H7 (cell line): ENCODE data around the gene CEACAM18. TPM values are rescaled to one million over a fixed set of nuclear protein-coding genes. Genes with fewer than 3 reads are reported as not detected.
A peak's percentile ranks its signal among the peaks of the same experiment; 100 is the strongest.
"Not testable (repeated sequence)": the region's sequence is repeated elsewhere in the genome, so short reads cannot be mapped to it uniquely, and the experiment has no call there.

Experiments
- DNase-seq: peaks from one replicate; pipeline ENCODE4 v3.0.0; 2012
- H3K27me3 ChIP-seq: 2 replicates; pipeline ENCODE4 v1.6.0; 2011; ENCODE audit warnings: mild to moderate bottlenecking, low read length; ENCODE audit not compliant: control insufficient read depth, insufficient read depth
- H3K36me3 ChIP-seq: replicated peaks from 2 replicates; pipeline ENCODE4 v1.5.1; 2011; ENCODE audit warnings: low read length; ENCODE audit not compliant: control insufficient read depth, insufficient read depth
- H3K4me3 ChIP-seq: 2 replicates; pipeline ENCODE4 v1.5.1; 2011; ENCODE audit warnings: low read depth, mild to moderate bottlenecking, control low read depth, low read length, moderate library complexity; ENCODE audit not compliant: insufficient read depth
- total RNA-seq: library from RNA; depleted of rRNA; stranded (reverse); fragments of >200 nt; shearing (Covaris generic); gene quantifications from 2 replicates; pipeline ENCODE4 v1.2.3, GENCODE V29; 2014; rRNA removed

CEACAM18 gene
- not detected in 2 replicates for total RNA-seq

- H3K36me3 ChIP-seq = no peaks in the 10 kb centered on the region
- DNase-seq = no peak
- H3K27me3 ChIP-seq = no peaks in the 10 kb centered on the region; the same call in 1 of the 2 replicates
- H3K4me3 ChIP-seq = no peak within 1 kb of the TSS
These were observed at the start of gene CEACAM18 for GRCh38 chr19:51478381-51479234. CEACAM18 (plus strand) TSS chr19:51478539.

- Histone ChIP-seq H3K27me3 (no peaks in the 10 kb centered on the region; the same call in 1 of the 2 replicates), H3K4me3 (no peak overlapping the region), H3K36me3 (no peaks in the 10 kb centered on the region)
- no peak for DNase-seq
These were observed 48.1 kb upstream of the CEACAM18 start for GRCh38 chr19:51430221-51430620.

- Histone ChIP-seq H3K27me3 (no peaks in the 10 kb centered on the region; the same call in 1 of the 2 replicates), H3K36me3 (no peaks in the 10 kb centered on the region), H3K4me3 (no peak overlapping the region)
- DNase-seq = no peak
These were observed 47.2 kb upstream of the CEACAM18 start for GRCh38 chr19:51431124-51431523.

- H3K4me3 ChIP-seq = no peak overlapping the region
- DNase-seq = no peak
- no peaks in the 10 kb centered on the region; the same call in 1 of the 2 replicates for H3K27me3 ChIP-seq
- no peaks in the 10 kb centered on the region for H3K36me3 ChIP-seq
These were observed 45.3 kb upstream of the CEACAM18 start for GRCh38 chr19:51433043-51433442.

- no peak overlapping the region for H3K4me3 ChIP-seq
- H3K27me3 ChIP-seq = no peaks in the 10 kb centered on the region; the same call in 1 of the 2 replicates
- H3K36me3 ChIP-seq = no peaks in the 10 kb centered on the region
- DNase-seq = no peak
These were observed 43.9 kb upstream of the CEACAM18 start for GRCh38 chr19:51434456-51434855.

GRCh38 chr19:51439021-51439465 lies 39.3 kb upstream of the CEACAM18 start:
- peak; percentile 65 for DNase-seq
- H3K27me3 ChIP-seq = no peaks in the 10 kb centered on the region; the same call in 1 of the 2 replicates

GRCh38 chr19:51440052-51440451 lies 38.3 kb upstream of the CEACAM18 start:
- no peaks in the 10 kb centered on the region for H3K36me3 ChIP-seq
- no peaks in the 10 kb centered on the region; the same call in 1 of the 2 replicates for H3K27me3 ChIP-seq
- H3K4me3 ChIP-seq = no peak overlapping the region

More at GRCh38 chr19:51439021-51439465, 39.3 kb upstream of the CEACAM18 start:
- no peaks in the 10 kb centered on the region for H3K36me3 ChIP-seq
- no peak overlapping the region for H3K4me3 ChIP-seq

GRCh38 chr19:51440846-51441409 lies 37.4 kb upstream of the CEACAM18 start:
- H3K27me3 ChIP-seq = no peaks in the 10 kb centered on the region; the same call in 1 of the 2 replicates

More at GRCh38 chr19:51440052-51440451, 38.3 kb upstream of the CEACAM18 start:
- no peak for DNase-seq

GRCh38 chr19:51441410-51442390 lies 36.6 kb upstream of the CEACAM18 start:
- no peak for DNase-seq
- H3K4me3 ChIP-seq = no peak overlapping the region
- no peaks in the 10 kb centered on the region; the same call in 1 of the 2 replicates for H3K27me3 ChIP-seq
- no peaks in the 10 kb centered on the region for H3K36me3 ChIP-seq

More at GRCh38 chr19:51440846-51441409, 37.4 kb upstream of the CEACAM18 start:
- DNase-seq = no peak
- Histone ChIP-seq H3K4me3 (no peak overlapping the region), H3K36me3 (no peaks in the 10 kb centered on the region)

GRCh38 chr19:51447510-51447909 lies 30.8 kb upstream of the CEACAM18 start:
- not testable (repeated sequence) for DNase-seq, H3K4me3 ChIP-seq, H3K27me3 ChIP-seq, H3K36me3 ChIP-seq

GRCh38 chr19:51448011-51448410 lies 30.3 kb upstream of the CEACAM18 start:
- no peak for DNase-seq
- H3K36me3 ChIP-seq = no peaks in the 10 kb centered on the region
- H3K27me3 ChIP-seq = no peaks in the 10 kb centered on the region
- H3K4me3 ChIP-seq = no peak overlapping the region

GRCh38 chr19:51448411-51449016 lies 29.8 kb upstream of the CEACAM18 start:
- DNase-seq = no peak
- Histone ChIP-seq H3K27me3 (no peaks in the 10 kb centered on the region), H3K4me3 (no peak overlapping the region), H3K36me3 (no peaks in the 10 kb centered on the region)

- no peaks in the 10 kb centered on the region for H3K36me3 ChIP-seq
- no peak for DNase-seq
- no peak overlapping the region for H3K4me3 ChIP-seq
- H3K27me3 ChIP-seq = no peaks in the 10 kb centered on the region
These were observed 27.5 kb upstream of the CEACAM18 start for GRCh38 chr19:51450730-51451307.
